WTC11 (cell line): ENCODE results near the gene RNGTT. TPM values are rescaled to one million over a fixed set of nuclear protein-coding genes. Genes with fewer than 3 reads are reported as not detected.

Experiments used
- ATAC-seq: fragments of 200-7000 bp; cut with Tn5 transposase; 2 replicates; pipeline ENCODE4 v1.10.0; 2021; ENCODE audit warnings: mild to moderate bottlenecking, moderate library complexity
- CTCF ChIA-PET: fragments of 300-600 bp; sonication (Branson Sonifier 250); formaldehyde crosslinking; loops from one replicate; lab custom pipeline; 2021; ENCODE audit warnings: antibody characterized with exemption; lab: Charles Lee
- POLR2A ChIA-PET: fragments of 350-600 bp; sonication (Branson Sonifier 250); formaldehyde crosslinking; loops from one replicate; lab custom pipeline; 2021; ENCODE audit warnings: antibody characterized with exemption; lab: Charles Lee
- DNase-seq: peaks from one replicate; pipeline ENCODE4 v3.0.0; 2021; ENCODE audit warnings: low spot score
- H3K27ac Mint-ChIP-seq: 2 replicates; pipeline ENCODE4 v1.8.0; 2021; ENCODE audit warnings: mixed read lengths
- H3K27me3 Mint-ChIP-seq: 2 replicates; pipeline ENCODE4 v1.8.0; 2021; ENCODE audit warnings: low read depth, mild to moderate bottlenecking, moderate library complexity, mixed read lengths
- H3K36me3 Mint-ChIP-seq: 2 replicates; pipeline ENCODE4 v1.8.0; 2021; ENCODE audit warnings: mixed read lengths
- H3K4me1 Mint-ChIP-seq: 2 replicates; pipeline ENCODE4 v1.8.0; 2022; ENCODE audit warnings: mixed read lengths
- H3K4me3 Mint-ChIP-seq: 2 replicates; pipeline ENCODE4 v1.8.0; 2021; ENCODE audit warnings: mild to moderate bottlenecking, moderate library complexity, mixed read lengths
- H3K9me3 Mint-ChIP-seq: 2 replicates; pipeline ENCODE4 v1.8.0; 2021; ENCODE audit warnings: mixed read lengths
- AFF4 ChIP-seq: sonication (generic); formaldehyde crosslinking; IDR thresholded peaks from 2 replicates; pipeline ENCODE4 v1.8.1; 2023; ENCODE audit warnings: mild to moderate bottlenecking, missing genetic modification reagents, borderline replicate concordance
- ATF3 ChIP-seq: sonication (generic); formaldehyde crosslinking; conservative IDR thresholded peaks from 2 replicates; pipeline ENCODE4 v1.8.1; 2022; ENCODE audit warnings: mild to moderate bottlenecking, missing genetic modification reagents
- CDX4 ChIP-seq: fragments of 250-450 bp; sonication (Bioruptor Pico); IDR thresholded peaks from 2 replicates; pipeline ENCODE4 v1.9.0; 2021; ENCODE audit warnings: moderate library complexity, mild to moderate bottlenecking, inconsistent platforms, borderline replicate concordance
- ELF4 ChIP-seq: sonication (generic); formaldehyde crosslinking; IDR thresholded peaks from 2 replicates; pipeline ENCODE4 v1.8.1; 2022; ENCODE audit warnings: low read depth, mild to moderate bottlenecking, moderate library complexity, missing genetic modification reagents
- EMX1 ChIP-seq: fragments of 250-450 bp; sonication (Bioruptor Pico); IDR thresholded peaks from 2 replicates; pipeline ENCODE4 v1.8.0; 2021; ENCODE audit warnings: mild to moderate bottlenecking
- GTF2I ChIP-seq: fragments of 250-450 bp; sonication (Bioruptor Pico); conservative IDR thresholded peaks from 2 replicates; pipeline ENCODE4 v1.4.0; 2021; ENCODE audit warnings: mild to moderate bottlenecking
- IRF2 ChIP-seq: sonication (generic); formaldehyde crosslinking; IDR thresholded peaks from 2 replicates; pipeline ENCODE4 v1.8.0; 2022; ENCODE audit warnings: low read depth, missing genetic modification reagents, borderline replicate concordance
- JAZF1 ChIP-seq: fragments of 250-450 bp; sonication (Bioruptor Pico); IDR thresholded peaks from 2 replicates; pipeline ENCODE4 v1.9.0; 2021; ENCODE audit warnings: moderate library complexity, mild to moderate bottlenecking, inconsistent platforms
- JUN ChIP-seq: sonication (generic); formaldehyde crosslinking; IDR thresholded peaks from 2 replicates; pipeline ENCODE4 v1.8.0; 2023; ENCODE audit warnings: mild to moderate bottlenecking, missing genetic modification reagents
- NR3C1 ChIP-seq: sonication (generic); formaldehyde crosslinking; conservative IDR thresholded peaks from 2 replicates; pipeline ENCODE4 v1.8.1; 2023; ENCODE audit warnings: low read depth, mild to moderate bottlenecking, missing genetic modification reagents
- SMAD3 ChIP-seq: sonication (generic); formaldehyde crosslinking; IDR thresholded peaks from 2 replicates; pipeline ENCODE4 v1.8.0; 2022; ENCODE audit warnings: missing genetic modification reagents, mild to moderate bottlenecking, borderline replicate concordance
- ZNF263 ChIP-seq: sonication (generic); formaldehyde crosslinking; IDR thresholded peaks from 2 replicates; pipeline ENCODE4 v1.8.1; 2022; ENCODE audit warnings: low read depth, mild to moderate bottlenecking, moderate library complexity, missing genetic modification reagents
- ZNF317 ChIP-seq: sonication (generic); formaldehyde crosslinking; IDR thresholded peaks from 2 replicates; pipeline ENCODE4 v1.8.1; 2023; ENCODE audit warnings: low read depth, mild to moderate bottlenecking, moderate library complexity, missing genetic modification reagents, borderline replicate concordance
- total RNA-seq: library from RNA; stranded (reverse); gene quantifications from 3 replicates; pipeline ENCODE4 v1.2.3, GENCODE V29; 2021

Gene RNGTT
- total RNA-seq, 1 experiment from 2014 or later, result 20.4 TPM

- POLR2A ChIA-PET, result no interaction called here
- no peaks in the 10 kb centered on the region for H3K27me3 Mint-ChIP-seq
- TF ChIP-seq NR3C1 (CRISPR knock-in tag) (no peak), ZNF317 (CRISPR knock-in tag) (peak; percentile 58; the same call in 1 of the 2 replicates), IRF2 (CRISPR knock-in tag) (no peak), JUN (CRISPR knock-in tag) (no peak), ZNF263 (CRISPR knock-in tag) (no peak), EMX1 (CRISPR knock-in tag) (no peak)
- no peak overlapping the region for H3K27ac Mint-ChIP-seq
- DNase-seq (no peak), ATAC-seq (no peak)
- CTCF ChIA-PET, result no interaction called here
- peaks cover 54% of the 10 kb centered on the region for H3K36me3 Mint-ChIP-seq
- peaks cover 60% of the 10 kb centered on the region for H3K9me3 Mint-ChIP-seq
- H3K4me3 Mint-ChIP-seq, result no peak overlapping the region
- 0 out of 2 replicates have a peak, but pooled peaks cover 3% of the 10 kb centered on the region for H3K4me1 Mint-ChIP-seq
Measured at GRCh38 chr6:88953550-88954386, 9.7 kb downstream of the RNGTT start.

GRCh38 chr6:88952065-88952704 is 11.2 kb downstream of the RNGTT start:
- CTCF ChIA-PET, result no interaction called here
- TF ChIP-seq CDX4 (no peak), AFF4 (CRISPR knock-in tag) (no peak), SMAD3 (CRISPR knock-in tag) (no peak), JAZF1 (CRISPR knock-in tag) (no peak), ATF3 (CRISPR knock-in tag) (no peak)
- Mint-ChIP-seq H3K9me3 (peaks cover 60% of the 10 kb centered on the region), H3K27ac (no peak overlapping the region), H3K36me3 (peaks cover 54% of the 10 kb centered on the region), H3K4me1 (0 out of 2 replicates have a peak, but pooled peaks cover 3% of the 10 kb centered on the region), H3K27me3 (no peaks in the 10 kb centered on the region), H3K4me3 (no peak overlapping the region)
- POLR2A ChIA-PET, result no interaction called here
- ATAC-seq, result no peak
- no peak for DNase-seq

GRCh38 chr6:88945415-88946008 is 17.9 kb downstream of the RNGTT start:
- H3K27ac Mint-ChIP-seq, result no peak overlapping the region
- CTCF ChIA-PET, result interaction anchor here (0.9 kb wide), 1 partner anchor 46 kb away, joined by 3 read pairs; no protein-coding TSS in a partner anchor

More at GRCh38 chr6:88945415-88946008, 17.9 kb downstream of the RNGTT start:
- Mint-ChIP-seq H3K36me3 (peaks cover 20% of the 10 kb centered on the region), H3K4me1 (no peaks in the 10 kb centered on the region), H3K9me3 (peaks cover 17% of the 10 kb centered on the region)
- no peak for ATAC-seq
- POLR2A ChIA-PET, result no interaction called here
- TF ChIP-seq ELF4 (CRISPR knock-in tag) (no peak), GTF2I (no peak)
- TF ChIP-seq, all 79 proteins: peak for 0
- H3K27me3 Mint-ChIP-seq, result no peaks in the 10 kb centered on the region
- DNase-seq, result no peak
- no peak overlapping the region for H3K4me3 Mint-ChIP-seq
